GM18870 (cell line): ENCODE results near the gene ZBTB17.

Experiments
- ATAC-seq: cut with Tn5 transposase; IDR thresholded peaks from one replicate; pipeline ENCODE4 v1.9.1; 2021; ENCODE audit warnings: moderate library complexity; ENCODE audit not compliant: unreplicated experiment

Gene ZBTB17

DNA sequence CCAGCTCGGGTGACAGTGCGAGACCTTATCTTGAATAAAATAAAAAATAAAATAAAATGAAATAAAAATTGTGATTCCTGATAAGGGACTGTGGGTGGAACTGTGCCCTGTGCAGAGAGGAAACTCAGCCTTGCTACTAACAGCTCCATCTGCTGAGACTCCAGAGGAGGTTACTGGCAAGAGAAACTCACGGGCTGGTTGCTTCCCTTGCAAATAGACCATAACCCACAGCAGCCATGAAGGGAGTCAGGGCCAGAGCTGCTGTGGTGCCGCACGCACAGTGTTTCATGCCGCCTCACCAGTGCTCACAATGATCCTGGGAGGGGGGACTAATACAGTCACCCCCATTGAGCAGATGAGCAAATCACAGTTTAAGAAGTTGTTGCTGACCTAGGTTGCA lies 13.7 kb downstream of the ZBTB17 start:
- ATAC-seq, result no peak

- no peak for ATAC-seq
Observed at GRCh38 chr1:15961492-15961891, 14.4 kb downstream of the ZBTB17 start.

DNA sequence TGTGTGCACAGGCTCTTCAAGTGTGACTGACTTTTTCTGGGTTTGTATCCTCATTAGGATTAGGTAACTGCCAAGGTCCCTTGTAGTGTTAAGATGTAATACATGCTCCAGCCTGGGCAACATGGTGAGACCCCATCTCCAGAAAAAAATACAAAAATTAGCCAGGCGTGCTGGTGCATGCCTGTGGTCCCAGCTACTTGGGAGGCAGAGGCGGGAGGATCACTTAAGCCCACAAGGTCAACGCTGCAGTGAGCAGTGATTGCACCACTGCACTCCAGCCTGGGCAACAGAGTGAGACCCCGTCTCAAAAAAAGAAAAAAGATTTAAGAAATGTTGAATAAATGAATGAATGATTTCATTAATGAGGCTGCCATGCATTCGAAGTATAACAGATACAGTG lies 15.1 kb downstream of the ZBTB17 start:
- no peak for ATAC-seq

DNA sequence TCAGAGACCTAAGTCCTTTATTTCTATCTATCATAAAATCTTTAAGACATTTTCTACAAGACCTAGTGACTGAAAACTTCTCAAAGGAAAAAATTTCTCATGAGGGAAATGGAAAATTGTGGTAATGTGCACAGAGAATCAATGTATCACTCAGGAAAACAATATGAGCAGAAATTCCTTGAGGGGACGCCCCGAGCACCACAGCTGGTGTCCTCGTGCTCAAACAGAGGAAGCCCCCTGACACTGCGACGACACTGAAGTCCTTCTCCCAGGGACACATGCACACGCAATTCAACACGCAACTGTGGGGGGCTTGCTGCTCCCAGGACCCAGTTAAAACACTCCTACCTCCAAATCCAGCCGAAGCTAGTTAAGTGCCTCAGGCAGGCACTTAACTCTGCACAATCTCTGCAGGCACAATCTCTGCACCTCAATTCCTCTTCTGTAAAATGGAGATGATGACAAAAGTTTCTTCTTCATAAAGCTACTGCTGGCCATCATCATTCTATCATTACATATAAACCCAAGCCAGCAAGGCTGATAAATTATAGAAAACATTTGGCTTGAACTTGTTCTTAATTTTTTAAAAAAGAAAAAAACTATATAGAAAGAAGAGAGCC lies 16.0 kb downstream of the ZBTB17 start:
- ATAC-seq, result no peak

- ATAC-seq, result no peak
Observed at GRCh38 chr1:15959424-15959823, 16.5 kb downstream of the ZBTB17 start.

- no peak for ATAC-seq
Observed at GRCh38 chr1:15958793-15959192, 17.1 kb downstream of the ZBTB17 start.

- no peak for ATAC-seq
Observed at GRCh38 chr1:15958111-15958510, 17.8 kb downstream of the ZBTB17 start.

GRCh38 chr1:15957221-15958095 lies 18.4 kb downstream of the ZBTB17 start:
- no peak for ATAC-seq

- no peak for ATAC-seq
Observed at GRCh38 chr1:15956150-15956549, 19.8 kb downstream of the ZBTB17 start.

DNA sequence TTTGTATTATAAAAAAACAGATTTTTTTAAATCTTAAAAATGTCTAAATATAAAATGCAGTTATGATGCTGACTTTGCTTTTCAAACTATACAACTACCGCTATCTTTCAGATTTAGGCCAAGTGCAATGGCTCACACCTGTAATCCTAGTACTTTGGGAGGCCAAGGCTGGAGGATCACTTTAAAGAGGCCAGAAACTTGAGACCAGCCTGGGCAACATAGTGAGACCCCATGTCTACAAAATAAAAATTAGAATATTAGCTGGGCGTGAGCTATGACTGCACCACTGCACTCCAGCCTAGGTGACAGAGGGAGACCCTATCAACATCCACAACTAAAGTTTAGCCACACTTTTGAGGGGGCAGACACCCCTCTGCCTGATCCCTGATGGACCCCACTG lies 20.3 kb downstream of the ZBTB17 start:
- no peak for ATAC-seq

DNA sequence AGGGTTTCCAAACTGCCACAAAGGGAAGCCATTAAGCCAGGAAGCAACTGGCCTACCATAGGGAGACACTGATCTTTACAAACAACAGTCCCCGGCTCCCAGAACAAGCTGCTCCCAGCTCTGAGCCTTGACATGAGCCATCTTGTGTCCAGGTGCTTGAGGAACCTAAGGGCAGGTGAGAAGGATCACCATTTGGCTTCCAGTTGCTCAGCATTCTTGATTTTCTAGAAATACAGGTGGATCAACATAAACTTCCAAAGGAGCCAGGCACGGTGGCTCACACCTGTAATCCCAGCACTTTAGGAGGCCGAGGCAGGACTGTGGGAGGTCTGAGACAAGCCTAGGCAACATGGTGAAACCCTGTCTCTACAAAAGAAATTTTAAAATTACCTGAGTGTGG lies 21.6 kb downstream of the ZBTB17 start:
- ATAC-seq, result no peak

DNA sequence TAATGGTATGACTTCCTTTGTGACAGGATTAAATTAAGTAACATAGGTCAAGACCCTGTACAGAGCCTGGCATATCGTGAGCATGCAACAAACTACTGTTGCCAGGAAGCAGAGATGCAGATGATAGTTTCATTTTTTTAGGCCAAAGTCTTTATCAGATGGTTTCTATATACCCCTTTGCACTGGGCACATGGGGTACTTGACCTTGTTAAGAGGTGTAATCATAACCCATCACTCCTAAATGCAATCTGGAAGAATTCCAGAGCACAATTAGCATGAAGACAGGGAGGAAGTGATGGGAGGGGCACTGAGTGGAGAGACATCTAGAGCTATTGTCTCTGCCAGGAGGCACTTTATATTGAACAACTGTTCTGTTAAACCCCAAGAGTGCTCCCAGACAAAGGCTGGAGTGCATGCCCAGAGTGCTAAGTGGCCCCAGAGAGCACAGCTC lies 22.1 kb downstream of the ZBTB17 start:
- ATAC-seq, result no peak

DNA sequence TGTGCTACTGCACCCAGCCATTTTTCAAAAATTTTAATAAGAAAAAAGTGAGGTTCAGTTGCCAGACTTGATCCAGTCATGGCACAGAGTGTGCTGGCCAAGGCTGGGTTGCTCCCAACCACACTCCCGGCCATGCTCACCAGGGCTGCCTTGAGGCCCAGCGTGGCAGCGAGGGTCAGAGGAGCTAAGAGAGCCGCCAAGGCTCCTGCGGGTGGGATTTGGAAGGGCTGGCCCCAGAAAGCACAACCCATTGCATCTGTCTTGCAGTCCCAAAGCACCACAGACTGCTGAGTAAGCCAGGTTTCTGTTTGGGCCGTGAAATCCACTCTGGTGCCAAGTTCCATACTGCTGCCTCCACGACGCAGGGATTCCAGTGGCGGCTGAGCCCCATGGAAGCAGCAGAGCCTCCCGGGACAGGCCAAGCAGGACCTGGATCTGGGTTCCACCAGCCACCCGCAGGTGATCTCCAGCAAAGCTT lies 22.6 kb downstream of the ZBTB17 start:
- no peak for ATAC-seq

- no peak for ATAC-seq
Observed at GRCh38 chr1:15952317-15953258, 23.3 kb downstream of the ZBTB17 start.

DNA sequence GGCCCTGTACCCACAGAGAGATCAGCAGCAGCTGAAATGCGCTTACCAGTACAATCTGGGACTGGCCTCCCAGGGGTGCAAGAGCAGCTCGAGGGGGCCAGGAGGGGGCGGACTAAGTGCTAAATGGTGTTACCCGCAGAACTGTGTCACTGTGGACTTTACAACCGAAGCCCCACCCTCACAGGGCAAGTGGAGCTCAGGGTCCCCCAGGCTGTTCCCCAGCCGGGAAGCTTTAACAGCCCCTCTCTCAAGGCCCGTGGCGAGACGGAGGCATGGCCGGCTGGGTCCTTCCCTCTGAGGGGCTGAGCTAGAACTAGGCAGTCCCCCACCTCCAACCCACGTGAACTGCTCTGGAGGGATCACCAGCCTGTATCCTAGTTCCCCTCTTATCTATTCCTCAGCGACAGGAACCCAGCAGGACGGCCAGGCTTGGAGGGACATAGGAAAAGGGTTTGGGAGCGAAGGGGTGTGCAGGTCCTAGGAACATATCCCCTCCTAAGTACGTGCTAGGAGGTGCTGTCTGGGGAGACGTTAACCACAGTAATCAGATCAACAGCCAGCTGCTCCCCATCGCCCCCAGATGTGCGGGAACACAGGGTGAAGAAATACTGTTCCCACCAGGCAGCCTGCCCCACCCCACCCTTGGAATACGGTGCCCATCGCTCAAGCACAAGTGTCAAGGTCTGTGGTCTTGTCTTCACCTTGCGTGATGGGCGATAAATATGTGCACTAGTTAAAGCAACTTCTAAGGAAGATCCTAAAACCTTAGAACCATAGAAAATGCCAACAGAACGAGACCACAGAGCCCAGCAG lies 24.4 kb downstream of the ZBTB17 start:
- no peak for ATAC-seq

DNA sequence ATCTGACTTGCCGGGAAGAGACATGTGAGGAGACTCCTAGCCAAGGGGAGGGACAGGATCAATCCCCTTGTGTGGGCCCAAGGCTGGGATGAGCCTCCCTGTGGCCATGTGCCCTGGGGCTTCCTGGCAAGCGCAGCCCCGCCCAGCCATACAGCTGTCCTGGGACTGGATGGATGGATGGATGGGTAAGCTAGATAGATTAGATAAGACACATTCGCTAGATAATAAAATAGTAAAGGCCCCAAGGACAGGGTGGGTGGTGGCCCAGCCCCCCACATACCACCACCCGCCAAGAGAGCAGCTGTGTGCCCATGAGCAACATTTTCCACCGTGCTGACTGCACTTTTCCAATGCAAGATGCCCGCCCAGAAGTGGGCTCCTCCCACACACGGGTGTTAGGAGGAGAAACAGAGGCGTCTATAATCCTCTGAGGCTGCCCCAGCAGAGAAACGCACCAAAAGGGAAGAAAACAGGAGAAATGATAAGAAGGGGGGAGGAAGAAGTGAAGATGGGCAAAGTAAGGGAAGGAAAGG lies 25.1 kb downstream of the ZBTB17 start:
- no peak for ATAC-seq

- ATAC-seq, result no peak
Observed at GRCh38 chr1:15950302-15950701, 25.6 kb downstream of the ZBTB17 start.

GRCh38 chr1:15949453-15950245 lies 26.3 kb downstream of the ZBTB17 start:
- no peak for ATAC-seq
